ENCODE measurements around the gene TNFSF8. TPM values are rescaled to one million over a fixed set of nuclear protein-coding genes. Genes with fewer than 3 reads are reported as not detected.

The TNFSF8 gene
- total and polyA plus RNA-seq, 2 of the 8 experiments (the other 6 are each of a cell fraction or from before 2014, with no cell fraction given): not detected

- no peaks in the 10 kb centered on the region for H3K79me2 ChIP-seq (ENCODE audit: control insufficient read depth in 1 of 2, insufficient read depth in 2 of 2, low read length in 2 of 2)
- no peaks in the 10 kb centered on the region for H3K36me3 ChIP-seq (ENCODE audit: control insufficient read depth in 2 of 4, insufficient read depth in 4 of 4, low read length in 3 of 4)
- H4K5ac ChIP-seq (ENCODE audit: insufficient read length, low read depth, low read length): no peak overlapping the region
- H3K27me3 ChIP-seq (replicated peaks in 1 of 4; ENCODE audit: control insufficient read depth in 3 of 4, extremely low read depth in 1 of 4, insufficient read depth in 3 of 4, low read length in 3 of 4): peaks cover 2 to 34% (median 19%) of the 10 kb centered on the region in 4 experiments
- no peak overlapping the region for H2AK5ac ChIP-seq (ENCODE audit: low read depth, low read length)
- H4K8ac ChIP-seq (ENCODE audit: extremely low read depth, insufficient read depth, low read length): no peak overlapping the region
- no peak overlapping the region for H3K9ac ChIP-seq (replicated peaks in 1 of 4; ENCODE audit: extremely low read depth in 1 of 4, low read depth in 3 of 4, low read length in 3 of 4)
- no peak overlapping the region for H3K4me3 ChIP-seq (ENCODE audit: extremely low read depth in 1 of 4, insufficient read depth in 2 of 4, low read depth in 3 of 4, low read length in 4 of 4)
- no peak overlapping the region for H3K4me2 ChIP-seq (ENCODE audit: insufficient read depth in 1 of 2, low read depth in 2 of 2, low read length in 2 of 2)
- no peak overlapping the region for H4K91ac ChIP-seq (replicated peaks; ENCODE audit: insufficient read length, low read length)
- H3K4me1 ChIP-seq (replicated peaks in 1 of 4; ENCODE audit: control insufficient read depth in 3 of 4, insufficient read depth in 4 of 4, low read length in 3 of 4): no peaks in the 10 kb centered on the region
- H3K18ac ChIP-seq (ENCODE audit: extremely low read depth, low read length): no peak overlapping the region
- no peak overlapping the region for H3K56ac ChIP-seq (replicated peaks; ENCODE audit: insufficient read length, low read depth, low read length)
- H2BK5ac ChIP-seq (ENCODE audit: low read depth, low read length): no peak overlapping the region
- DNase-seq (ENCODE audit: low read depth in 1 of 2, low spot score in 2 of 2): no peak
- TF ChIP-seq BCL11A (IDR thresholded peaks at IDR 0.05; ENCODE audit: low read depth in 2 of 2, low read length in 2 of 2) (no peak), SIX5 (IDR thresholded peaks at IDR 0.05; ENCODE audit: low read depth, low read length) (no peak), YY1 (IDR thresholded peaks at IDR 0.05; ENCODE audit: low read depth, low read length) (no peak), JUN (IDR thresholded peaks at IDR 0.05; ENCODE audit: low read depth, low read length) (no peak), CBX5 (IDR thresholded peaks at IDR 0.05; ENCODE audit: low read depth, low read length) (no peak), BRCA1 (IDR thresholded peaks at IDR 0.05; ENCODE audit: low read depth, low read length) (no peak), ZNF274 (IDR thresholded peaks at IDR 0.05; ENCODE audit: borderline replicate concordance, extremely low read depth, low read length) (no peak), CBX8 (IDR thresholded peaks at IDR 0.05; ENCODE audit: borderline replicate concordance, low read depth, low read length) (no peak), TAF7 (optimal IDR thresholded peaks at IDR 0.05; ENCODE audit: borderline replicate concordance, low read depth, low read length) (no peak), SUZ12 (IDR thresholded peaks at IDR 0.05; ENCODE audit: low read length) (no peak), SP2 (IDR thresholded peaks at IDR 0.05; ENCODE audit: low read length) (no peak), KDM5A (IDR thresholded peaks at IDR 0.05; ENCODE audit: low read length) (no peak)
- H3K23ac ChIP-seq (ENCODE audit: insufficient read length): no peak overlapping the region
- CTCF ChIA-PET (ENCODE audit: partially characterized antibody): interaction anchor here (0.5 to 16.1 kb wide), 41 partner anchors 9 to 610 kb away, joined by 3 to 234 read pairs (median 4); partner anchors contain the start of gene TEX48
- no peak overlapping the region for H3K4ac ChIP-seq (replicated peaks; ENCODE audit: insufficient read length, low read depth, low read length)
- H3K9me3 ChIP-seq (ENCODE audit: insufficient read depth in 2 of 2, low read depth in 1 of 2, low read length in 1 of 2): no peaks in the 10 kb centered on the region
- no peak overlapping the region for H2AFZ ChIP-seq (ENCODE audit: low read length)
- no peaks in the 10 kb centered on the region for H4K20me1 ChIP-seq (replicated peaks in 1 of 2; ENCODE audit: control insufficient read depth in 1 of 2, insufficient read depth in 2 of 2, low read length in 2 of 2)
- H3K27ac ChIP-seq (ENCODE audit: low read depth, low read length): no peak overlapping the region
- no peak overlapping the region for H2BK12ac ChIP-seq (ENCODE audit: low read depth, low read length)
- no peak overlapping the region for H2BK20ac ChIP-seq (ENCODE audit: low read length)
- no peak overlapping the region for H2BK120ac ChIP-seq (replicated peaks; ENCODE audit: low read depth, low read length)
- WGBS, 2 experiments (ENCODE audit: extremely low coverage in 1 of 2, insufficient coverage in 1 of 2, insufficient read length in 1 of 2, insufficient replicate concordance in 2 of 2, low coverage in 1 of 2, low lambda C conversion rate in 2 of 2, missing lambda C conversion rate in 1 of 2): 84% methylated on average over 4 of the region's 4 CpGs; no CpG with 5 or more reads in 1 of the 2 experiments
- FAIRE-seq: no peak
- H3K14ac ChIP-seq (ENCODE audit: insufficient read length): no peak overlapping the region
- no peaks in the 10 kb centered on the region for H3K23me2 ChIP-seq (ENCODE audit: low read depth, low read length)
- POLR2A ChIA-PET (ENCODE audit: partially characterized antibody): no interaction called here
- H3K79me1 ChIP-seq (ENCODE audit: low read depth, low read length): no peaks in the 10 kb centered on the region
- H2BK15ac ChIP-seq (ENCODE audit: low read length): no peak overlapping the region
These were observed 16.7 kb downstream of the TNFSF8 start for GRCh38 chr9:114913656-114914055.

All from H1 (cell line).